ENCODE measurements around the gene MED15. TPM values are rescaled to one million over a fixed set of nuclear protein-coding genes. Genes with fewer than 3 reads are reported as not detected.

Gene MED15
- total and polyA plus RNA-seq, 10 donors = 32.2 to 162 (median 89.7) TPM

- intact Hi-C loops (cut with DNase I; ENCODE audit: low total_unique reads) = no loop called here
- H3K27me3 ChIP-seq (replicated peaks in 1 of 7) = no peaks in the 10 kb centered on the region
These were observed 107.6 kb downstream of the MED15 start for GRCh38 chr22:20615021-20615420.

GRCh38 chr22:20615533-20616450 is 108.4 kb downstream of the MED15 start:
- H3K36me3 ChIP-seq = no peaks in the 10 kb centered on the region
- no peak overlapping the region for H3K4me3 ChIP-seq
- no peak overlapping the region for H3K27ac ChIP-seq
- H3K27me3 ChIP-seq (replicated peaks in 1 of 7) = no peaks in the 10 kb centered on the region
- TF ChIP-seq POLR2A (IDR thresholded peaks at IDR 0.05) (no peak), POLR2AphosphoS5 (IDR thresholded peaks at IDR 0.05) (no peak), CTCF (IDR thresholded peaks at IDR 0.05 in 8 of 11, conservative IDR thresholded peaks at IDR 0.05 in 3 of 11) (no peak)
- no peak for DNase-seq
- intact Hi-C loops (cut with DNase I; ENCODE audit: low total_unique reads) = no loop called here
- no peaks in the 10 kb centered on the region for H3K9me3 ChIP-seq
- peaks cover 0 to 3% (median 0%) of the 10 kb centered on the region in 6 donors for H3K4me1 ChIP-seq
- 88 to 92% (median 88%) methylated on average over 16 to 19 of the region's 19 CpGs for WGBS, 5 donors

More at GRCh38 chr22:20615021-20615420, 107.6 kb downstream of the MED15 start:
- no peak overlapping the region for H3K4me3 ChIP-seq
- no peaks in the 10 kb centered on the region for H3K9me3 ChIP-seq
- H3K4me1 ChIP-seq = peaks cover 0 to 3% (median 0%) of the 10 kb centered on the region in 6 donors
- 63 to 77% (median 67%) methylated on average over 6 of the region's 6 CpGs for WGBS, 5 donors
- DNase-seq = no peak
- no peak overlapping the region for H3K27ac ChIP-seq
- no peak for TF ChIP-seq POLR2A (IDR thresholded peaks at IDR 0.05)
- no peak for TF ChIP-seq POLR2AphosphoS5 (IDR thresholded peaks at IDR 0.05)
- TF ChIP-seq CTCF (IDR thresholded peaks at IDR 0.05 in 8 of 11, conservative IDR thresholded peaks at IDR 0.05 in 3 of 11) = no peak
- no peaks in the 10 kb centered on the region for H3K36me3 ChIP-seq

DNA sequence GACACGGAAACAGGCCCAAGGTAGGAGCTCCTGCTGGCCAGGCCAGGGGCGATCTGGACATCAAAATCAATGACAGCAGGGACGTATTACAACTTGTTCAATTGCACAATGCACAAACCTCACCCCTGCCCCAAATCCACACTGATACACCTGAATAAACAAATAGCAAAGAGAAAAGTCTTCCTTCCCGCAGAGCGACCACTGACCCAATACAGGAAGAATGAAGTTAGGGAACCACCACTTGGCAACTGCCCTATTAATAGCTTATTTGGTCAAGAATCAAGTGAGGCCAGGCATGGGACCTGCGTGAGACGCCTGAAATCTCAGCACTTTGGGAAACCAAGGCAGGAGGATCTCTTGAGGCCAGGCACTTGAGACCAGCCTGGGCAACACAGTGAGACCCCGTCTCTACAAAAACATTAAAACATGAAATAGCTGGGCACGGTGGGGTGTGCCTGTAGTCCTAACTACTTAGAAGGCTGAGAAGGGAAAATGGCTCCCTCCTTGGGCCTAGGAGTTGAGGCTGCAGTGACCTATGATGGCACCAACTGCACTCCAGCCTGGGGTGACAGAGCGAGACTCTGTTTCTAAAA is 109.1 kb downstream of the MED15 start:
- no peaks in the 10 kb centered on the region for H3K36me3 ChIP-seq
- H3K27me3 ChIP-seq (replicated peaks in 1 of 7) = no peaks in the 10 kb centered on the region
- H3K4me1 ChIP-seq = peaks cover 0 to 3% (median 0%) of the 10 kb centered on the region in 6 donors
- no peak overlapping the region for H3K4me3 ChIP-seq
- no peak for DNase-seq
- 84 to 91% (median 87%) methylated on average over 10 of the region's 10 CpGs for WGBS, 5 donors
- H3K9me3 ChIP-seq = no peaks in the 10 kb centered on the region
- H3K27ac ChIP-seq = no peak overlapping the region
- intact Hi-C loops (cut with DNase I; ENCODE audit: low total_unique reads) = no loop called here
- no peak for TF ChIP-seq POLR2AphosphoS5 (IDR thresholded peaks at IDR 0.05)
- no peak for TF ChIP-seq CTCF (IDR thresholded peaks at IDR 0.05 in 8 of 11, conservative IDR thresholded peaks at IDR 0.05 in 3 of 11)
- TF ChIP-seq POLR2A (IDR thresholded peaks at IDR 0.05) = no peak

DNA sequence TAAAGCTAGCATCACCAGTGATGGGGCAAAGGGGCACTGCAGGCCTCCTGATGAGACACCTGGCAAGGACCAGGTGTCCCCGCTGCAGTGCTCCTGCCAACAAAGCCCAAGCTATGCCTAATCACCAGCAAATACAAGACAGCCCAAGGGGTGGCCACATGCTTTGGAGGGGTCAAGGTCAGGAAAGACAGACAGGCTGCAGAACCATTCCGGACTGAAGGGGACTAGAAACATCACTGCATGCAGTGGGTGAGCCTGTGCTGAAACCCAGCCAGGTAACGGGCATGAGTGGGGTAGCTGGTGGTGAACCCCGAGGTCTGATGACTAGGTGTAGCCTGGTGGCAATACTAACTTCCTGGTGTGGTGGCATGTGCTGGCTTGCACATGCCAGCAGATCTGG is 111.1 kb downstream of the MED15 start:
- intact Hi-C loops (cut with DNase I; ENCODE audit: low total_unique reads) = no loop called here
- 78 to 89% (median 80%) methylated on average over 4 of the region's 4 CpGs for WGBS, 5 donors

More for the DNA sequence above, 111.1 kb downstream of the MED15 start:
- TF ChIP-seq POLR2AphosphoS5 (IDR thresholded peaks at IDR 0.05) = no peak
- no peak for TF ChIP-seq CTCF (IDR thresholded peaks at IDR 0.05 in 8 of 11, conservative IDR thresholded peaks at IDR 0.05 in 3 of 11)
- no peak for TF ChIP-seq POLR2A (IDR thresholded peaks at IDR 0.05)
- Histone ChIP-seq H3K4me3 (no peak overlapping the region), H3K4me1 (no peaks in the 10 kb centered on the region), H3K27me3 (replicated peaks in 1 of 7) (no peaks in the 10 kb centered on the region), H3K27ac (no peak overlapping the region), H3K36me3 (no peaks in the 10 kb centered on the region), H3K9me3 (no peaks in the 10 kb centered on the region)
- no peak for DNase-seq
